GM12878 (cell line): ENCODE measurements around the gene PRDM16. TPM values are rescaled to one million over a fixed set of nuclear protein-coding genes. Genes with fewer than 3 reads are reported as not detected.

Experiments
- ATAC-seq: fragments of 200-7000 bp; cut with Tn5 transposase; 3 replicates; pipeline ENCODE4 v1.9.1; 2020; ENCODE audit warnings: mild to moderate bottlenecking, moderate library complexity
- BruUV-seq: library from RNA; stranded (reverse); fragments of 400-500 nt; replicated peaks from 2 replicates; lab custom pipeline; 2021; lab: Mats Ljungman, UMichigan
- CTCF ChIA-PET: fragments of 300-600 bp; sonication (Branson Sonifier 250); formaldehyde crosslinking; extraction: SDS; loops from one replicate; lab custom pipeline; 2021; ENCODE audit warnings: inconsistent platforms; lab: Yijun Ruan, JAX
- POLR2A ChIA-PET: fragments of 350-600 bp; formaldehyde crosslinking; extraction: SDS; loops from one replicate; lab custom pipeline; 2021; ENCODE audit warnings: inconsistent platforms; lab: Charles Lee
- RAD21 ChIA-PET: fragments of 300-600 bp; sonication (Branson Sonifier 250); formaldehyde crosslinking; loops from one replicate; lab custom pipeline; 2023; ENCODE audit warnings: antibody characterized with exemption; ENCODE audit not compliant: unreplicated experiment; lab: Charles Lee
- SMC1A ChIA-PET: fragments of 300-600 bp; sonication (Branson Sonifier 250); formaldehyde crosslinking; loops from one replicate; lab custom pipeline; 2023; ENCODE audit not compliant: unreplicated experiment, uncharacterized antibody; lab: Charles Lee
- DNase-seq: peaks from one replicate; pipeline ENCODE4 v3.0.0-alpha.2; 2011; ENCODE audit warnings: low read depth, low spot score
- FAIRE-seq: peaks from 3 replicates; lab custom pipeline; 2011; peaks lifted over from hg19 to GRCh38; lab: Jason Lieb, UNC
- H2AFZ ChIP-seq: 2 replicates; pipeline ENCODE4 v1.6.0; 2011; ENCODE audit warnings: low read depth, low read length, control low read depth; ENCODE audit not compliant: control insufficient read depth
- H3K27ac ChIP-seq: 2 replicates; pipeline ENCODE4 v1.5.1; 2011; ENCODE audit warnings: control low read depth; ENCODE audit not compliant: control insufficient read depth, insufficient read depth
- H3K27me3 ChIP-seq, 2 experiments: replicated peaks in 1 of 2; 2 replicates each; pipeline versions ENCODE4 v1.6.0 to v1.6.1; 2011; ENCODE audit warnings: low read length in 1 of 2; ENCODE audit not compliant: control insufficient read depth in 2 of 2, insufficient read depth in 2 of 2
- H3K36me3 ChIP-seq, 2 experiments: 2 replicates each; pipeline ENCODE4 v1.5.1; 2011; ENCODE audit warnings: low read length in 1 of 2; ENCODE audit not compliant: control insufficient read depth in 2 of 2, insufficient read depth in 2 of 2
- H3K4me1 ChIP-seq: 2 replicates; pipeline ENCODE4 v1.6.1; 2011; ENCODE audit warnings: mild to moderate bottlenecking, low read length, moderate library complexity, mixed read lengths; ENCODE audit not compliant: control insufficient read depth, insufficient read depth
- H3K4me2 ChIP-seq: 2 replicates; pipeline ENCODE4 v1.6.0; 2011; ENCODE audit warnings: control low read depth; ENCODE audit not compliant: control insufficient read depth, insufficient read depth
- H3K4me3 ChIP-seq: fragments of 200-600 bp; sonication (generic); 2 replicates; pipeline ENCODE4 v1.5.1; 2016
- H3K79me2 ChIP-seq: 2 replicates; pipeline ENCODE4 v1.6.0; 2011; ENCODE audit warnings: low read length; ENCODE audit not compliant: control insufficient read depth, insufficient read depth
- H3K9ac ChIP-seq: 2 replicates; pipeline ENCODE4 v1.8.0; 2011; ENCODE audit warnings: low read length, control low read depth, mixed read lengths; ENCODE audit not compliant: control insufficient read depth, insufficient read depth
- H3K9me3 ChIP-seq: replicated peaks from 3 replicates; pipeline ENCODE4 v1.5.1; 2011; ENCODE audit warnings: mild to moderate bottlenecking, low read length; ENCODE audit not compliant: control insufficient read depth, insufficient read depth
- H4K20me1 ChIP-seq: 2 replicates; pipeline ENCODE4 v1.6.0; 2011; ENCODE audit not compliant: control insufficient read depth, insufficient read depth
- ASH2L ChIP-seq: fragments of 300-600, 200-600 bp; sonication (generic); IDR thresholded peaks from 2 replicates; pipeline ENCODE4 v1.6.1; 2017; ENCODE audit warnings: low read depth, mild to moderate bottlenecking, borderline replicate concordance
- ATF3 ChIP-seq: IDR thresholded peaks from 2 replicates; pipeline ENCODE4 v1.6.1; 2011; ENCODE audit warnings: low read depth, mild to moderate bottlenecking, low read length, moderate library complexity, borderline replicate concordance; ENCODE audit errors: extremely low read depth
- BHLHE40 ChIP-seq, 2 experiments: fragments of 450-650 bp in 1 of 2; IDR thresholded peaks; 2 replicates each; pipeline ENCODE4 v1.6.1; 2011 to 2017; ENCODE audit warnings: low read depth in 2 of 2, borderline replicate concordance in 1 of 2, improper control_type of control experiment in 1 of 2, low read length in 1 of 2, mild to moderate bottlenecking in 1 of 2
- CHD1 ChIP-seq: IDR thresholded peaks from 2 replicates; pipeline ENCODE4 v1.6.1; 2012; ENCODE audit warnings: low read depth, low read length, improper control_type of control experiment
- CREB1 ChIP-seq: IDR thresholded peaks from 2 replicates; pipeline ENCODE4 v1.6.1; 2012; ENCODE audit warnings: low read depth, mild to moderate bottlenecking, inconsistent platforms
- EGR1 ChIP-seq, 2 experiments: IDR thresholded peaks; 1 replicate in 1 of 2; 2 replicates in 1 of 2; pipeline ENCODE4 v1.6.1; 2011 to 2012; ENCODE audit warnings: low read depth in 2 of 2, low read length in 2 of 2, borderline replicate concordance in 1 of 2, mild to moderate bottlenecking in 1 of 2, moderate library complexity in 1 of 2
- FOXK2 ChIP-seq: fragments of 450-650 bp; IDR thresholded peaks from 2 replicates; pipeline ENCODE4 v1.6.1; 2017; ENCODE audit warnings: mild to moderate bottlenecking, moderate library complexity
- HDAC6 ChIP-seq: fragments of 200-600 bp; sonication (generic); IDR thresholded peaks from one replicate; pipeline ENCODE4 v1.8.0; 2017; ENCODE audit warnings: antibody characterized with exemption; ENCODE audit not compliant: unreplicated experiment
- IRF4 ChIP-seq: IDR thresholded peaks from 2 replicates; pipeline ENCODE4 v1.6.1; 2011; ENCODE audit warnings: low read depth, low read length
- JUNB ChIP-seq: IDR thresholded peaks from 2 replicates; pipeline ENCODE4 v1.6.1; 2016; ENCODE audit warnings: antibody characterized with exemption, mild to moderate bottlenecking
- KAT2A ChIP-seq: conservative IDR thresholded peaks from 2 replicates; pipeline ENCODE4 v1.6.1; 2011; ENCODE audit warnings: low read depth, low read length; ENCODE audit not compliant: control insufficient read depth
- LARP7 ChIP-seq: fragments of 450-650 bp; IDR thresholded peaks from 2 replicates; pipeline ENCODE4 v1.6.1; 2017; ENCODE audit warnings: mild to moderate bottlenecking
- MTA3 ChIP-seq: IDR thresholded peaks from 2 replicates; pipeline ENCODE4 v1.6.1; 2012; ENCODE audit warnings: low read length, inconsistent platforms, borderline replicate concordance
- MXI1 ChIP-seq: fragments of 150-350 bp; IDR thresholded peaks from 2 replicates; pipeline ENCODE4 v1.6.1; 2011; ENCODE audit warnings: low read depth, mild to moderate bottlenecking, inconsistent platforms, low read length, improper control_type of control experiment
- PKNOX1 ChIP-seq: fragments of 450-650 bp; IDR thresholded peaks from 2 replicates; pipeline ENCODE4 v1.6.1; 2016; ENCODE audit warnings: mild to moderate bottlenecking
- RBBP5 ChIP-seq: fragments of 200-600 bp; sonication (generic); conservative IDR thresholded peaks from 2 replicates; pipeline ENCODE4 v1.6.1; 2016
- STAT1 ChIP-seq: fragments of 450-650 bp; conservative IDR thresholded peaks from 2 replicates; pipeline ENCODE4 v1.6.1; 2014; ENCODE audit warnings: antibody characterized with exemption, mild to moderate bottlenecking
- TBL1XR1 ChIP-seq: IDR thresholded peaks from 2 replicates; pipeline ENCODE4 v1.6.1; 2012; ENCODE audit warnings: low read depth, low read length, improper control_type of control experiment
- ZNF217 ChIP-seq: fragments of 450-650 bp; IDR thresholded peaks from 2 replicates; pipeline ENCODE4 v1.6.1; 2017; ENCODE audit warnings: antibody characterized with exemption, mild to moderate bottlenecking
- WGBS: methylation state at CpG from one replicate; pipeline ENCODE4 v1.1.6; 2016; ENCODE audit warnings: low lambda C conversion rate; ENCODE audit not compliant: insufficient replicate concordance, insufficient coverage; ENCODE audit errors: missing lambda C conversion rate; 5-methylcytosine and 5-hydroxymethylcytosine counted together
- in situ Hi-C: fragments of 300-500 bp; cut with MboI; formaldehyde crosslinking; loops from 9 replicates; pipeline ENCODE4 v1.14.3; 2018; ENCODE audit warnings: mixed read lengths
- intact Hi-C: fragments of 100-400 bp; cut with micrococcal nuclease; formaldehyde crosslinking; loops from one replicate; pipeline ENCODE4 v1.14.2; 2022; ENCODE audit not compliant: unreplicated experiment
- polyA plus RNA-seq, 11 experiments: library from polyadenylated mRNA; depleted of rRNA in 4 of 11; unstranded in 6 of 11; stranded (reverse) in 5 of 11; fragments of >200 nt; fragmentation: Nextera tagmentation in 4 of 11; fragmentation: Illumina TruSeq in 1 of 11; extraction: Ambion mirVana in 4 of 11; extraction: Trizol in 1 of 11; gene quantifications; 1 replicate in 1 of 11; 2 replicates in 10 of 11; pipeline versions ENCODE4 v1.2.1 to v1.2.3, GENCODE V29; 2011 to 2016; ENCODE audit warnings: inconsistent platforms in 2 of 11, missing spikeins in 2 of 11, low read depth in 1 of 11
- total RNA-seq, 4 experiments: library from RNA; depleted of rRNA in 3 of 4; stranded (reverse); fragments of >200 nt in 3 of 4; fragmentation: Illumina TruSeq in 1 of 4; extraction: Trizol in 1 of 4; gene quantifications; 2 replicates each; pipeline versions ENCODE4 v1.2.1 to v1.2.3, GENCODE V29; 2013 to 2021

Gene PRDM16
- total and polyA plus RNA-seq, 10 of the 15 experiments (the other 5 are each of a cell fraction or from before 2014, with no cell fraction given): 0.03 TPM; not detected in 9

GRCh38 chr1:3219791-3220467 lies 150.9 kb downstream of the PRDM16 start:
- ATAC-seq (no peak), DNase-seq (no peak)
- Histone ChIP-seq H4K20me1 (peaks cover 6% of the 10 kb centered on the region; the same call in 1 of the 2 replicates), H3K4me1 (no peaks in the 10 kb centered on the region)
- 50% methylated on average over 31 of the region's 32 CpGs for WGBS
- no TSS peak for BruUV-seq
- intact Hi-C loops: no loop called here
- POLR2A ChIA-PET: no interaction called here
- TF ChIP-seq FOXK2: no peak
- TF ChIP-seq MTA3: no peak
- no peak for TF ChIP-seq PKNOX1
- TF ChIP-seq EGR1 (IDR thresholded peaks at IDR 0.05; ENCODE audit: borderline replicate concordance in 1 of 2, low read depth in 2 of 2, low read length in 2 of 2): no peak
- no peak for TF ChIP-seq TBL1XR1
- no peak for TF ChIP-seq CREB1
- no peak for TF ChIP-seq LARP7
- TF ChIP-seq BHLHE40 (IDR thresholded peaks at IDR 0.05; ENCODE audit: borderline replicate concordance in 1 of 2, low read depth in 2 of 2, low read length in 1 of 2): no peak
- TF ChIP-seq JUNB: no peak
- no peak for TF ChIP-seq ASH2L
- no peak for TF ChIP-seq HDAC6
- no peak for TF ChIP-seq MXI1
- TF ChIP-seq IRF4: no peak
- no peak for TF ChIP-seq KAT2A
- TF ChIP-seq ZNF217: no peak
- no peak for TF ChIP-seq ATF3
- TF ChIP-seq STAT1: no peak
- TF ChIP-seq RBBP5: no peak
- no peak for TF ChIP-seq CHD1
- TF ChIP-seq, all 136 proteins: peak for 0
- no peak overlapping the region for H3K27ac ChIP-seq
- SMC1A ChIA-PET: no interaction called here
- H3K4me2 ChIP-seq: no peak overlapping the region
- H3K79me2 ChIP-seq: no peaks in the 10 kb centered on the region
- H2AFZ ChIP-seq: no peak overlapping the region
- FAIRE-seq: no peak
- H3K36me3 ChIP-seq: no peaks in the 10 kb centered on the region
- no peak overlapping the region for H3K4me3 ChIP-seq
- RAD21 ChIA-PET: no interaction called here
- H3K27me3 ChIP-seq: no peaks in the 10 kb centered on the region
- in situ Hi-C loops: no loop called here
- CTCF ChIA-PET: no interaction called here
- no peaks in the 10 kb centered on the region for H3K9me3 ChIP-seq
- H3K9ac ChIP-seq: no peak overlapping the region
